NCI-H2171 (cell line): Measurements from ENCODE around the gene SLC4A3.

Source experiments
- DNase-seq: peaks from one replicate; lab custom pipeline; 2025; lab: John Stamatoyannopoulos, UW

The SLC4A3 gene

DNA sequence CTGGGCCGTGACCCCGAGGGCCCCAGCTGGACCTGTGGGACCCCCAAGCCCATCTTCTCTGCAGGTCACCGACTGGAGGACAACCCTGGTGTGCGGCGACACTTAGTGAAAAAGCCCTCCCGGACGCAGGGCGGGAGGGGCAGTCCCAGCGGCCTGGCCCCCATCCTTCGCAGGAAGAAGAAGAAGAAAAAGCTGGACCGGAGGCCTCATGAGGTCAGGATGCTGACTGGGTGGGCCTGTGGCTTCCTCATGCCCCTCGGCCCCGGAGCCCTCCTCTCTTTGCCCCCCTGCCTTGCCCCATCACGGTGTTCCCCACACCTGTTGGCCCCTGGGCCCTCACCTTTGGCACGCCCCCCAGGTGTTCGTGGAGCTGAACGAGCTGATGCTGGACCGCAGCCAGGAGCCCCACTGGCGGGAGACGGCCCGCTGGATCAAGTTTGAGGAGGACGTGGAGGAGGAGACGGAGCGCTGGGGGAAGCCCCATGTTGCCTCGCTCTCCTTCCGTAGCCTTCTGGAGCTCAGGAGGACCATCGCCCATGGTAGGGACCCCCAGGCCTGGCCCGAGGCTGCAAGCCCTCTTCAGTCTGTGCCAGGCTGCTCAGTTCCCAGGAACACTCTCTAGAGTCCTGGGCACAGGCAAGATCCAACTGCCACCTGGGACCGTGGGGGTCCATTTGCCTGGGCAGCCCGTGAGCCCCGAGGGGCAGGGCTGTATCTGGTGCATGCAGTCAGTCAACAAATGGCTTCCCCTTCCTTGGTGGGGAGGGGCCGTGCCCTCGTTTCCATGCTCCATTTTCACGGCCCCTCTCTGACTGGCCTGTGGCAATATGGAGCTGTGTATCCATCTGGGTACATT, 4.7 kb downstream of the SLC4A3 start:
- DNase-seq: no peak

- no peak for DNase-seq
These were observed 5.3 kb downstream of the SLC4A3 start for GRCh38 chr2:219632760-219633105.

GRCh38 chr2:219633276-219634065, 6.0 kb downstream of the SLC4A3 start:
- DNase-seq: no peak

DNA sequence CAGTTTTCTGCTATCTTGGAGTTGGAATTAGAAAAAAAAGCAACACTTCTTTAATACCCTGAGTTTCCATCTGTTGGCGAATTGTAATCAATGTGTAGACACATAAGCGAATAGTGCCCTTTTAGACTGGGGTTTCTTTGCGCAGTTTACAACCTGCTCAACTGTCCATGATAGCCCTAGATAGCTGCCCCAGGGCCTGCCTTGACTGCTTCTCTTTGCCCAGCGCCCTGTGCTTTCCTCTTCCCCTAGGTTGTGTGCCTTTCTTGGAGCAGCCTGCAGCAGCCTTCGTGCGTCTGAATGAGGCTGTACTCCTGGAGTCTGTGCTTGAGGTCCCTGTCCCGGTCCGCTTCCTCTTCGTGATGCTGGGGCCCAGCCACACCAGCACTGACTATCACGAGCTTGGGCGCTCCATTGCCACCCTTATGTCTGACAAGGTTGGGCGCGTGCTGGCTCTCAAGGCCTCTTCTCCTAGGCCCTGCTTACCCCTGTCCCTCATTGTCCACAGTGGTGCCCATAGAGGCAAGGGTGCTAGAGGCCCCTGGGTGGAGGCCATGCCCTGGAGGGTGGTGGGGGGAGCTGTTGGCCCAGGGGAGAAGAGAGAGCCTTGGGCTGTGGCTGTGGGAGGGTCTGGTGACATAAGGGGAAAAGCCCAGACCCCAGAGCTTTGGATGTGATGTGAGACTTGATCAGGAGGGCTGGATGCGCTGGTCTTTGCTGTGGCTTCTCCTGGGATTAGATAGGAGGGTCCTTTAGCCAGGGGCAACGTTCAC, 6.9 kb downstream of the SLC4A3 start:
- DNase-seq: no peak

- no peak for DNase-seq
These were observed 7.7 kb downstream of the SLC4A3 start for GRCh38 chr2:219634951-219635751.

- no peak for DNase-seq
These were observed 8.9 kb downstream of the SLC4A3 start for GRCh38 chr2:219636144-219636915.

DNA sequence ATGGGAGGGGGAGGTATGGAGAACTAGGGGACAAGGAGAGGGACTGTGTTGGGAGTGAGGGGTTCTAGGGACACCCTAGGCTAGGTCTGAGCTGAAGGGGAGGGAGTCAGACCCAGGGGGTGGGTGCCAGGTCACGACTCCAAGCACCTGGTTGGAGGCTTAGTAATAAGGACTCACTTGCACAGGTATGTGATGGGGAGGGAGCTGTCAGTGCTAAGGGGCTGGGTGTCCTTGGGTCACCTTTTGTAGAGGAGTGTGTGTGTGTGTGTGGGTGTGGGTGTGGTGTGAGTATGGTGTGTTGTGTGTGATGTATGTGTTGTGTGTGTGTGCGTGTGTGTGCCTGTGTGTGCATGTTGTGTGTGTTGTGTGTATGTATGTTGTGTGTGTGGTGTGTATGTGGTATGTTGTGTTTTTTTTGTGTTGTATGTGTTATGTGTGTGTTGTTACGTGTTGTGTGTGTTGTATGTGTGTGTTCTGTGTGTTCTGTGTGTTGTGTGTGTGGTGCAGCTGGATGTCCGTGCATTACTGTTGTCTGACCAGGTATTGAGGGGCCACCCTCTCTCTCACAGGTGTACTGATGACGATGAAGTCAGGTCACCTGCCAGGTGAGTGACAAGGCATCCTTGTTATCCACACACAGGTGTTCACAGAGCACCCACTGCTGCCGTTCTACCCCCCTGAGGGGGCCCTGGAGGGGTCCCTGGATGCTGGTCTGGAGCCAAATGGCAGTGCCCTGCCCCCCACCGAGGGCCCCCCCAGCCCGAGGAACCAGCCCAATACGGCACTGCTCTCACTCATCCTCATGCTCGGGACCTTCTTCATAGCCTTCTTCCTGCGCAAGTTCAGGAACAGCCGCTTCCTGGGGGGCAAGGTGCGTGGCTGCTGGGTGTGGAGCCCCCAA, 9.8 kb downstream of the SLC4A3 start:
- DNase-seq: no peak

DNA sequence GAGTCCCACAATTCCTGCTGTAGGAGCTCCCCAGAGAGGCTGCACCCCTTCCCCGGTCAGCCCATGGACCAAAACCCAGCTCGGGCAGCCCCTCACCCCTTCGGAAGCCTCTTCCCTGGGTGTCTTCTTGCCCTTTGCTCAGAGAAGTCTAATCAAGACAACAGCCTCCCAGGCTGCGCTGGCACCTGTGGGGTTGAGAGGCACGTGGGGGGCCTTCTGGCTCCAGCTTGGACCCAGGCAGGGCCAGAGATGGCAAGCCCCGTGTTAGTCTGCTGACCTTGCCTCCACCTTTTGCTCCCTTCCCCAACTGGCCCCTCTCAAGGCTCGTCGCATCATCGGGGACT, 10.4 kb downstream of the SLC4A3 start:
- DNase-seq: no peak

- no peak for DNase-seq
These were observed 11.0 kb downstream of the SLC4A3 start for GRCh38 chr2:219638217-219638947.

- no peak for DNase-seq
These were observed 11.7 kb downstream of the SLC4A3 start for GRCh38 chr2:219638948-219639755.

GRCh38 chr2:219641390-219642068, 14.1 kb downstream of the SLC4A3 start:
- no peak for DNase-seq

DNA sequence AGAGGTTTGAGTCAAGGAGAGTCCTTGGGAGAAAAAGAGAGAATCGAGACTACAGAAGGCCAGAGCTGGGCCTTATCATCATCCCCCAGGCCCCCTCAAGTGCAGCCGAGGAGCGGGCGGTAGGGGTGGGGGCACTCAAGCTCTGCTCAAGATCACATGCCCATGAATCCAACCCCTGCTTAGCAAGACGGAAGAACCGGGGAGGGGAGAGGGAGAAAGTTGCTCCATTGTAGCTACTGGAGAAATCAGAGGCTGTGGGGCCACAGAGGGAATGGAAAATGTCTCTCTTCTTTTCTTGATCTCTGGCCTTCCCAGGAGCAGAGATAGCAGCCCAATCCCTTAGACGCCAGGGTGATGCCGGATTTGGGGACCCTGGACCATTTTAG, 14.6 kb downstream of the SLC4A3 start:
- DNase-seq: no peak

- DNase-seq: peak; percentile 83
These were observed 15.1 kb downstream of the SLC4A3 start for GRCh38 chr2:219642465-219643083.

DNA sequence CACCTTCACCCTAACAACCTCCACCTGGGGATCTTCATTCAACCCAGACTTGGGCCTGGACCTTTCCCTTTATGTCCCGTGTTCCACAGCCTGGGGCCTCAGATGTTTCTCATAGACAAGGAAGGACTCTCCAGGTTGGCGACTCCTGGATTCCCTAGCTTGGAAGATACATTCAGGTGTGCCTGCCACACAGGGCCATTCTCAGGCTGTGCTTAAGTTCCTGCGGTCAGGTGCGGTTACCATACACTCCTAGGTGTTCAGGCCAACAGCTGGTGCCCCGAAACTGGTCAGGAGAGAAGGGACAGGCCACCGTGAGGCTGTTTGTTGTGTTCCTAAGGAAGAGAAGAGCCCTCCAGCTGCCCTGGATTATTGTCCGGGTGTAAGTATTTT, 15.6 kb downstream of the SLC4A3 start:
- DNase-seq: no peak

DNA sequence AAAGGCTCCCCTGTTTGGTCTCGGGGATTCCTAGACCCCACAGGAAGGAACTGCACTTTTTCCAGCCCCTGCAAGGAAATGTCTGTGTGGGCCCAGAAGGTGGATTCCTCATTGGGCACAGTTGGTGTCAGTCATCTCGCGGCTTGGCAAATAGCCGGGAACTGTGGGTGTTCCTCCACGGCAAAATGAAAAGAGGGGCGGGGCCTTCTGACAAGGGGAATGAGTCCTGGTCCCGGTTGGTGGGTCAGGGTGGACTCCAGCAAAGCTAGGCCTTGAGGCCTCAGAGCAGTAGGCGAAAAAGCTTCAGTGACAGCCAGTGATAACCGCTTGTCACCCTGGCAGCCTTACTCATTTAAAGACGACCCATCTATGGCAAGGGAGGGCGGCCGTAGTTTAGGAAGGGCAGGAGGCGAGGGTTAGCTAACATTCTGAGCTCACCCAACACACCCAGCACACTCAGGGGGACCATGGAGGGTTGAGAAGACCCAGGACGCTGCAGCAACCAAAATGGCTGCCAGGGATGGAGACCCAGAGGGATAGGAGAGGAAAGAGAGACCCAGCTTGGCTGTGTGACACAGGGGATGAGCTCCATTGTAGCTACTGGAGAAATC, 16.5 kb downstream of the SLC4A3 start:
- no peak for DNase-seq

- DNase-seq: peak; percentile 72
These were observed 17.5 kb downstream of the SLC4A3 start for GRCh38 chr2:219644801-219645480.
